GM19397 (cell line): ENCODE data around the gene KIAA0586.
"Not testable (repeated sequence)": the region's sequence is repeated elsewhere in the genome, so short reads cannot be mapped to it uniquely, and the experiment has no call there.

Experiments used
- ATAC-seq: cut with Tn5 transposase; IDR thresholded peaks from one replicate; pipeline ENCODE4 v1.9.1; 2021; ENCODE audit warnings: mild to moderate bottlenecking, moderate library complexity; ENCODE audit not compliant: unreplicated experiment

Gene KIAA0586

DNA sequence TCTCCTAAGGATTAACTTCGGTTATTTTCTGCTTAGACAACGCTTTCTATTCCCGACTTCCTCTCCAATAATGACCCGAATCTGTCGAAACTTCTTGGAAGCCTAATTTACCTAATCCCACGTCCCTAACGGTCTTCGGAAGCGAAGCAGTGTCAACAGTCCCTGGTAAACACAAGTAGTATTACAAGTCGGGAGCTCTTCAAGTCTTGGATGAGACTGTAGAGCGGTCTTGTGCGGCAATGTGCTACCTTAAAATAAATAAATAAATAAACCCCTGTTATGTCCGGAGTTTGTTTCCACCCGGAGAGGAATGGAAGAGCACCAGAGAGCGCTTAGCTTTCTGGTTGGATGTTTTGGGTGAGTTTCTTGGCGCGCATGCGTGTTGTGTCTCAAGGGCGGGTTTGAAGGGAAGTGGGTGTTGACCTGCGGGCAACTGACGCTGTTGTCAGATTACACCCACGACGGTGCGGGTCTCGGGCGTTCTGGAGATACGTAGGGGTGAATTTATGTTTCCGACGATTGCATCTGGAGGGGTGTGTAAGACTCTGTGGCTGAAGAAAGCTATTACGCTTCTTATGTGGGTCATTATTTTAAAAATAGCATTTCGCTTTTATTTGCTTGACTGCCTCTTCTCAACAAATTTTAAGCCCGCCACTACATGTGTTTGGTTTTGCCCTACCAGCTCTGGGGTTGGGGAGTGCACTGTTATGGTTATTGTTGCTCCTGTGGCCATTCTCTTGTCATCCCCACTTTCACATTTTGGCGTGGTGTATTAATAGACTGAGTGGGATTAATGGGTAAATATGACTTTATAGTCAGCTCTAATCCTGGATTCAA lies at the start of gene KIAA0586, which contains the start of gene TIMM9:
Gene KIAA0586, plus strand, starts transcription at position 439 of the 837 bp plus-strand sequence. CDS start 546 bp downstream, outside the sequence.
Gene TIMM9, minus strand, starts transcription at position 251 of the 837 bp plus-strand sequence. CDS start 15,586 bp downstream, outside the sequence.
- ATAC-seq: peak; percentile 87

DNA sequence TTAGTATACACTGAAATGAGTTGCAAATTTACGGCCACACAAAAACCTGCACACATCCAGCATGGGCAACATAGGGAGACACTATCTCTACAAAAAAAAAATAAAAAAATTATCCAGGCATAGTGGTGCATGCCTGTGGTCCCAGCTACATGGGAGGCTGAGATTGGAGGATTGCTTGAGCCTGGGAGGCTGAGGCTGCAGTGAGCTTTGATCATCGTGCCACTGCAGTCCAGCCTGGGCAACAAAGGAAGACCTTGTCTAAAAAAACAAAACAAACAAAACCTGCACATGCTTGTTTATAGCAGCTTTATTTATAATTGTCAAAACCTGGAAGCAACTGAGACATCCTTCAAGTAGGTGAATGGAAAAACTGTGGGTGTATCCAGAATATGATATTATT lies 36.7 kb upstream of the KIAA0586 start:
- ATAC-seq: no peak

DNA sequence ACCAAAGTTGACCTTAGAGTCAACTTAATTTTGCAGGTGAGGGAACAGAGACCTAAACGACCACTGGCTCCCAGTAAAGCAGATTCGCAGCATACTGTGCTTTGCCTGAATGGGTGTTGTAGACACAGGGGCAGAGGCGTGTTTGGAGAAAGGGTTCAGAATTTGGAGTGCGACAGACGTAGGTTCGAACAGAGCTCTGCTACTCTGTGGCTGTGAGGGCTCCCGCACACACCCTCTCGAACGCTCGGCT lies 32.0 kb upstream of the KIAA0586 start:
- no peak for ATAC-seq

DNA sequence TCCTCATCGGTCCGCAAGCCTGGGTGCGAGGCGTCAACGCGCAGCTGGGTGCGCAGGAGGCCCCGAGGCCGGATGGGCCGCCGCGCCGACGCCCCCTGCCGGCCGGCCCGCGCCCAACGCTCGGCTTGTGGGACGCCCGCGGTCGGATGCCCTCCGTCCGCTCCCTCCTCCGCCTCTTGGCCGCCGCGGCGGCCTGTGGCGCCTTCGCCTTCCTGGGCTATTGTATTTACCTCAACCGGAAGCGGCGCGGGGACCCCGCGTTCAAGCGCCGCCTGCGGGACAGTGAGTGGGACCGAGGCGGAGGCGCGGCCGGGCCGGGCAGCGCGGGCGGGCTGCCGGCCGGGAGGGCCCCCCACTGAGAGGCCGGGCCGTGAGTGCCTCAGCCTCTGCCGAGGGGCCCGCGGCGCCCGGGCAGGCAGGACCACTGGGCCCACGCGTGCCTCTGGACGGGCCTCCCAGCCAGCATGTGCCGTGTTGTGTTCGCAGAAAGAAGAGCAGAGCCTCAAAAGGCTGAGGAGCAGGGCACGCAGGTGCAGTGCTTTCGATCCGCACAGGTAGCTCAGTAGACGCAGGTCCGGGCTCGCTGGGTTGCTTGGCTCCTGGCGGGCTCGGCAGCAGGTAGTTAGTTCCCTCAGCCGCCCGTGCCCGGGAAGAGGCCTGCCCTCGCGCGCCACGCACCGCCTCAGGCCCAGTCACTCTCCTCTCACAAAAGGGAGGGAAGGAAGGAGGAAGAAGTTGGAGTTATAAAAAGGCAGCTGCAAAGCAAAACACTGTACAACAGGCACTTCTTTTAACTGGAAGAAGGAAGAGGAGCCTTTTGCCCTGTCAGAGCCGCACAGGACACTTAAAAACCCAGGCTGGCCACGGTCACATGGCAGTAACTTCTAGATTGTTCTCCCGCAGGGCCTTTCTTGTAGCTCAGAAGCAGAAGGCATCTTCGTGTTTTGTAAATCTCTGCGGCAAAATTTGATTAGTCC lies 31.4 kb upstream of the KIAA0586 start, which contains the start of gene TOMM20L:
Gene TOMM20L, plus strand, starts transcription at position 119 of the 977 bp plus-strand sequence. Its CDS starts 28 bp downstream, at position 147.
- peak; percentile 94 for ATAC-seq

DNA sequence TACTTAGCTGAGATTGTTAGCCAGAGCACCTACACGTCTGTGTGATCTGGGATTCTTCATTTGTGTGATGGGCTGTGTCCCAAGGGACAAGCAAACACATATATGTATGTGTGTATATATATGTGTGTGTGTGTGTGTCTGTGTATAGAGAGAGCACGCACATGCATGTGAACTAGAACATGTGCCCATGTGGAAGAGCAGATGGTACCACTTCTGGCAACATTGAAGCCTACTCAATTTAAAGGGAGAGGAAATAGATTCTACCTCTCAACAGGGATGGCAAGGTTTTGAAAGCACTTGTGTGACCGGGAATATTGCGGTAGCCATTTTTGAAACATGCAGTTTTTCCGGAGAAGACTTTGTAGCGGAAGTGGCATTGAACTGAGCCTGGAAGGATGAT lies 30.4 kb upstream of the KIAA0586 start:
- ATAC-seq: no peak

DNA sequence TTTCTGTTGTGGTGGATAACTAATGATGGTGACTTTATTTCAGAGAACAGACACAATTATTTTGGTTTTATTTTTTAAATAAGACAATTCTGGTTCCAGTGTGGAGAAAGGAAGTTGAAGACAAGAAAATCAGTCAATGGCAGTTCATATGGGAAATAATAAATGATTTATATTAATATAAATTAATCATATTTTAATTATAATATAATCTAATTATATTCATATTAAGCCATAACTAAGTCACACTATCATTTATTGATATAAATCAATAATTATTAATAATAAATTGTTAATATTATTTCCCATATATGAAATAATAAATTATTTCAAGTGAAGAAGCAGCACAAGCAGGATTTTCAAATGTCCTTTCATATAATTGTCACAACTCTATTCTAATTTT lies 29.0 kb upstream of the KIAA0586 start:
- no peak for ATAC-seq

DNA sequence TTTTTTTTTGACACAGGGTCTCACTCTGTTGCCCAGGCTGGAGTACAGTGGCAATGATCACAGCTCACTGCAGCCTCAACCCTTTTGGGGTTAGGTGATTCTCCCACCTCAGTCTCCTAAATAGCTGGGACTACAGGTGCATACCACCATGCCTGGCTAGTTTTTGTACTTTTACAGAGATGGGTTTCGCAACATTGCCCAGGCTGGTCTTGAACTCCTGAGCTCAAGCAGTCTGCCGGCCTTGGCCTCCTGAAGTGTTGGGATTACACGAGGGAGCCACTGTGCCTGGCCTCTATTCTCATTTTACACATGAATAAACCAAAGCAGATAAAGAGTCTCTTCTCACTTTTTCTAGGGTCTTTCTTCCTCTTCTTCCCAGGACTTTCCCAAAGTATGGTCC lies 28.6 kb upstream of the KIAA0586 start:
- ATAC-seq: no peak

DNA sequence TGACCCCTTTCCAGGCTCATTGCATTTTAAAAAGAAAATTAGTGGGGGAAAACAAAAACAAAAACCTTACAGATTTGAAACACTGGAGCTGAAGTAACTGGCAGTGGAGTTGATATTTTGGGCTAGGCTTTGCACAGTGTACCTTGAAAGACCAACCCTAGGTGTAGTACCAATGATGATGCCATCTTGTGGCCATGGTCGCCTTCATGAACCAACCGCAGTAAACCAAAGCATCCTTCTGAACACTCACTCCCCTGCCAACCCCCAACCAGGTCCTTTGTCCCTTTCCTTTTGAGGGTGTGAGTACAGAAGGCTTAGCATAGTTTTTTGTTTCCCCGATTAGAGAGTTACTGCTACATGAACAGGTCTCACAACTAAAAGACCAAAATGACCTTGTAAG lies 25.9 kb upstream of the KIAA0586 start:
- no peak for ATAC-seq

DNA sequence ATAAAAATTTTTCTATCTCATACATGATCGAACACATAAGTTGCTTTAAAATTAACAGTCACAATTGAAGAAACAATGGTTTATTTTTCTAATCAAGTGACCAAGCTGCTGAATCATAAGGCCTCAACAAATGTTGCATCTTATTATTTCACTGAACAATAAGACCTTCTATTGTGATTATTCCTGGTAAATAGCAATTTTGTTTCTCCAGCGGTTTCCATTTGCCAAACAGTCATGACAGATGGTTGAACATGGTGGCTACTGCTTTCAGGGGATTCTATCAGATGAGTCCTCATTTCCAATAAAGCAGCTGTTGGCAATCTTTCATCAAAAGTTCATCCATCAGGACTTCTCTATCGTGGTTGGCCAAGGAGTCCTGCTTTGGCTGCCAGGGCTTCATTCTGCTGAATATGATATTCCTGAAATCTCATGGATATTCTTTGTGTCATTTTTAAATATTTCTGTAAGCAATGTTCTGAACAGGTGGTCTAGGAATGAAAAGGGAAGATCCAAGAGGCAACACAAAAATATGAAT lies 18.8 kb upstream of the KIAA0586 start:
- no peak for ATAC-seq

DNA sequence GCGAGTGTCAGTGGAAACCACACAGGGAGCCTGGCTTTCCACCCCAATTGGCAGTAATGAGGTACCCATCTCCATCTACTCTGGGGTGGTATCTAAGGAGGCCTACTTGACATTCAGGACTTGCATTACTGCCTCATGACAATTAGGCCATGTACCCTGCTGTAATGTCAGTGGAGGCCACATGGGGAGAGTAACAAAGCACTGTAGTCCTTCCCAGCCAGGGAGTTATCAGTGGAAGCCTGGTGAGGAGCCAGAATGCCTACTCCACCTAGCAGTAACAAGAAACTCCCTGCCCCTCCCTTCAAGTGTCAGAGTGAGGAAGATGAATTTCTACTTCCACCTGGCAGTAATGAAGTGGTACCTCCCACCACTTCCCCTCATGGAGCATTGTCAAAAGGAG lies 12.7 kb upstream of the KIAA0586 start:
- no peak for ATAC-seq

DNA sequence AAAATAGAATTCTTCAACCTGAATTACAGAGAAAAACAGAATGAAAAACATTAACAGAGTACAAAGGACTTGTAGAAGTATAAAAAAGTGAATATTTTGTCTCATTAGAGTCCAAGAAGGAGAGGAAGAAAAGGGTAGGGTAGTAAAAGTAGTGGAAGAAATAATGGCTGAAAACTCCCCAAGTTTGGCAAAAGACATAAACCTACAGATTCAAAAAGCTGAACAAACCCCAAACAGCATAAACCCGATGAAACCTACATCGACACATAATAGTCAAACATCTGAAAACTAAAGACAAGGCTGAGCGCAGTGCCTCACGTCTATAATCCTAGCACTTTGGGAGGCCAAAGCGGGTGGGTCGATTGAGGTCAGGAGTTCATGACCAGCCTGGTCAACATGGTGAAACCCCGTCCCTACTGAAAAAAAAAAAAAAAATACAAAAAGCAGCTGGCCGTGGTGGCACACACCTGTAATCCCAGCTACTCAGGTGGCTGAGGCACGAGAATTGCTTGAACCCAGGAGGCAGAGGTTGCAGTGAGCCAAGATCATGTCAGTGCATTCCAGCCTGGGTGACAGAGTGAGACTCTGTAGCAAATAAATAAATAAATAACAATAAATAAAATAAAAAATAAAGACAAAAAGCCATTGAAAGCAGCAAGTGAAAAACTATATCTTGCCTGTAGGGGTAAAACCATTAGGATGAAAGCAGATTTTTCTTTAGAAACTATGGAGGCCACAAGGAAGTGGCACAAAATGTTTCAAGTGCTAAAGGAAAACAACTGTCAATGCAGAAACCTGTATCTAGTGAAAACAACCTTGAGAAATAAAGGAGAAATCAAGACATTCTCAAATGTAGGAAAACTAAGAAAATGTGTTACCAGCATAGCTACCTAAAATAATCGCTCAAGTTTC lies 11.6 kb upstream of the KIAA0586 start:
- no peak for ATAC-seq

DNA sequence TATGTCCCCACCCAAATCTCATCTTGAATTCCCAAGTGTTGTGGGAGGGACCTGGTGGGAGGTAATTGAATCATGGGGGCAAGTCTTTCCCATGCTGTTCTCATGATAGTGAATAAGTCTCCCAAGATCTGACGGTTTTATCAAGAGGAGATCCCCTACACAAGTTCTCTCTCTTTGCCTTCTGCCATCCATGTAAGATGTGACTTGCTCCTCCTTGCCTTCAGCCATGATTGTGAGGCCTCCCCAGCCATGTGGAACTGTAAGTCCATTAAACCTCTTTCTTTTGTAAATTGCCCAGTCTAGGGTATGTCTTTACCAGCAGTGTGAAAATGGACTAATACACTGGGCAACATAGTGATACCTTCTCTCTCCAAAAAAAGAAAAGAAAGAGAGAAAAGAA lies 10.6 kb upstream of the KIAA0586 start:
- not testable (repeated sequence) for ATAC-seq

DNA sequence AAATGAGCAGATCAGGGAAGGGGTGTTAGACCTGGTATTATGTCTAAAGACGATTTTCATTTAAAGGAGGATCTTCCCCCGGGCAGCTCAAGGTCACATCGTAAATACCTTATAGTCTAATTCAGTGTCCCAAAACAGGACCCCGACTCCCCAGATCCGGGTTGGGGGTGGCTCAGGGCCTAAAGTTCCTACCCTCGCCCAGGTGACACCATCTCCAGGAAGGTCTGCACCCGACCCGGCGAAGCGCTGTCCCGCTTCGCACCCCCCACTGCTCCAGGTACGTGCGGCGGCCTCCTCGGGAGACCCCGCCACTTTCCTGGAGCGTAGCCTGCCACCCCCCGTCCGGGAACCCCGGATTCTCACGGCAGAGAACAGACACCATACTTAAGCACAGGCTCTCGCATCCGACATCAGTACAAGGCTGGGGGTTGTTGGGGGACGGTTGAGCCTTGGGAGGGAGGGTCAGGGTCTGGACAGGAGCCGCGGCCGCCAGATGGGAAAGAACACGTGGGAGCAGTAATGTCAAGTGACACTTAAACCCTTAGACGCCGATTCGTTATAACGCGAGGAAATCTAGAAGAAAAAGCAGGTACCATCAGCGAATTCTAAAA lies 744 bp upstream of the KIAA0586 start:
- ATAC-seq: peak; percentile 33

DNA sequence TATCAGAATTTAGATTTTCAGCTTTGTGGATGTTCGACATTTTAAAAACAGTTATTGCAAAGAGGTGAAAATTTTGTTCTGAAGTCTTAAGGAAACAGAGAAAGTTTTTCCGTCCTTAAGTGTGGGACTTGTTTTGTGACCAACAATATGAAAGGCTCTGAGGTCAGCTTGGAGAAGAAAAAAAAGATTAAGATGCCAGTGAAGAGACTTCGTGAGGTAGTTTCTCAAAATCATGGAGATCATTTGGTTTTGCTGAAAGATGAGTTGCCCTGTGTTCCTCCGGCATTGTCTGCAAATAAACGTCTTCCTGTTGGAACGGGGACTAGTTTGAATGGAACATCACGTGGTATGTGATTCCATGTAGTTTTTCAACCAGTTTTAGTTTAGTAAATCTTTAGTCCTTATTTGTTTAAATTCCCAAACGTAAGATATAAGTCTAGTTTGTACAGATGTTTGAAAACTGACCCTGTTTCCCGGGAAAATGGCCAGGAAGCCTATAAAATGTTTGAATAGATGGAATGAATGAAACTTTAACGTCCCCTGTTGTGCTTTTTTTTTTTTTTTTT lies 682 bp downstream of the KIAA0586 start:
- ATAC-seq: no peak

DNA sequence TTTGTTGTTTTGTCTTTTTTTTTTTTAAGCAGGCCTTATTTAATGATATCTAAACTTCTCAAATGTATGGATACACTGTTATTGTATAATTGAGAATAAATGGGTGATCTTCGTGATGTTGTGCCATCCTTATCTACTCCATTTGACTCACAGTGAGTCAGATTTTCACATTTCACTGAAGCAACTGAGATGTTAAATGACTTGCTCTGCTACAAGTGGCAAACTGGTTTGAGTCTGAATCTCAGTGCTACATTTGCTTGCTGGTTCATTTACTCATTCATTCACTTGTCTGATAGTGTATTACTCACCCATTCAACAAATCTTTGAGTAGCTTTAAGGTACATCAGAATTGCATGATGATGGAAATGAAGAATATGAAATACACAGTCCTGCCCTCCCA lies 2.6 kb downstream of the KIAA0586 start:
- ATAC-seq: no peak

DNA sequence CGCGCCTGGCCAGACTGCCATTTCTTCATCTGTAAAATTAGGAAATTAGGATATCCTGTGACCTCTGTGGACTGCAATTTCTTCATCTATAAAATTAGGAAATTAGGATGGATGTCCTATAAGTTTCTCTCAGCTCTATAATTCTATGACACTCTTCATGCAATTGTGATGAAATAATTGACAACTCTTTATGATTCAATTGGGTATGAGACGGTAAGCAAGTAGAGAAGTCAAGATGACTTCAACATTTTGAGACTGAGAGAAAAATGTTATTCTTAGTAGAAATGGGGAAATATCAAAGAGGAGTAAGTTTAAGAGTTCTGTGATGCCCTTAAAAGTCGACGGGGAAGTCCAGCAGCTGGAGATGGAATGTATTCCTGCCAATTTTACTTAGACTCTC lies 12.0 kb downstream of the KIAA0586 start:
- ATAC-seq: no peak

DNA sequence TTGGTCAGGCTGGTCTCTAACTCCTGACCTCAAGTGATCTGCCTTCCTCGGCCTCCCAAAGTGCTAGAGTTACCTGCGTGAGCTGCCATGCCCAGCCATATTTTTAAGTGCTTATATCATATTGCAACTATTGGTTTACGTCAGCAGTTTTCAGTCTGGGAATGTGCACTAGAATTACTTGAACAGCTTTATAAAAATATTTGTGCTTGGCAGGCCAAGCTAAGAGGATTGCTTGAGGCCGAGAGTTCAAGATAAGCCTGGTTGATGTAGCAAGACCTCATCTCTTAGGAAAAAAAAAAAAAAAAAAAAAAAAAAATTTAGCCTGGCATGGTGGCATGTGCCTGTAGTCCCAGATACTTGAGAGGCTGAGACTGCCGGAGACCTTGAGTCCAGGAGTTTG lies 17.1 kb downstream of the KIAA0586 start:
- no peak for ATAC-seq

DNA sequence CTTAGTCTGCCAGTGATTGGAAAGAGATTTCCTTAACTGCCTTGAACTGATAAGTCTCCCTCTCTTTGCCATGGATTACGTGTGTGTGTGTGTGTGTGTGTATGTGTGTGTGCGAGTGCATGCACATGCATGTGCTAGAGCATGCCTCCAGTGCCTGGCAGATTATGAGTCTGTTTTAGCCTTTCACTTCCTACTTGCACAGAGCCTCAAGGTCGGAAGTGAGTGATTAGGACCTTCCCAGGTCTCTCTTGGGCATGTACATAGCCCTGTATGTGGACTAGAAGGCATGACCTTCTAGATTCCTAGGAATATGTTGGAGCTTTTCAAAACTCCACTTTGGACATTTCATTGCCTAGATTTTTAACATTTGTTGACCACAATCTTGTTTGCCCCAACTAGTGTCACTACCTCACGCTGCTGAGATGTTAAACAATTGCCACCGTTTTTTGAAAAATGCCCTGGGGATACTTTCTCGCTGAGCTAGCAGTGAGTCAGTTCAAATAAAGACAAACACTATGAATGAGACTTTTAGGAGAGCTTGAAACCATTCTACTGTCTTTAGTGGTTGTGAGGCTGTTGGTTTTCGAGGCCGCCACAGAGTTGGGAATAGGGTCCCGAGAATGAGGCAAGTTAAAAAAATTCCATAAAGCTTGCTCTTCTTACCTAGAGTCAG lies 28.2 kb downstream of the KIAA0586 start:
- no peak for ATAC-seq

DNA sequence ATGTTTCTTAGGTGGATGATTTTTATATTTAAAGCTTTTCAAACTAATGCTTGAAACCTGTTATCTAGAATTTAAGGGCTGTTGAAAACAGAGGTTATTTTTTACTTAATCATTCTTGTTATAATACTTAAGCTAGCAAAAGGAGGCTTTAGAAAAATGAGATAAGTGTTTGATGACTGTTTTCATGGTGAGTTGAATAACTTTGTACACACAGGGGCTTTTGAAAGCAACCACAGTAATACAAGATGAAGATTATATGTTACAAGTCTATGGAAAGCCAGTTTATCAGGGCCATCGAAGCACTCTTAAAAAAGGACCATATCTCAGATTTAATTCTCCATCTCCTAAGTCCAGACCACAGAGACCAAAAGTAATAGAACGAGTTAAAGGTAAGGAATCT lies 33.3 kb downstream of the KIAA0586 start:
- ATAC-seq: no peak
